Bronchial epithelial cell (primary cell): Measurements from ENCODE around the gene CTNND2. TPM values are rescaled to one million over a fixed set of nuclear protein-coding genes. Genes with fewer than 3 reads are reported as not detected.

ENCODE experiments used
- DNase-seq: peaks from one replicate; pipeline ENCODE4 v3.0.0-alpha.2; 2010; ENCODE audit warnings: low read depth
- FAIRE-seq: peaks from 2 replicates; lab custom pipeline; 2011; peaks lifted over from hg19 to GRCh38; lab: Jason Lieb, UNC
- H3K27me3 ChIP-seq: 2 replicates; pipeline ENCODE4 v1.5.1; 2011; ENCODE audit warnings: low read length; ENCODE audit not compliant: control insufficient read depth, insufficient read depth
- H3K36me3 ChIP-seq: 2 replicates; pipeline ENCODE4 v1.5.1; 2011; ENCODE audit warnings: low read length; ENCODE audit not compliant: control insufficient read depth, insufficient read depth
- H3K4me3 ChIP-seq: 2 replicates; pipeline ENCODE4 v1.5.1; 2011; ENCODE audit warnings: mild to moderate bottlenecking, low read depth, low read length, control low read depth
- CTCF ChIP-seq: IDR thresholded peaks from 2 replicates; pipeline ENCODE4 v1.5.1; 2011; ENCODE audit warnings: mild to moderate bottlenecking, moderate library complexity, low read length, control low read depth, inconsistent platforms; ENCODE audit not compliant: insufficient read depth, severe bottlenecking
- total RNA-seq: library from RNA; depleted of rRNA; stranded (reverse); fragments of >200 nt; gene quantifications from 2 replicates; pipeline ENCODE4 v1.2.1, GENCODE V29; 2014

Gene CTNND2
- total RNA-seq, 1 donor from 2014 or later, result not detected

- DNase-seq, result no peak
- TF ChIP-seq CTCF, result no peak
- Histone ChIP-seq H3K27me3 (no peaks in the 10 kb centered on the region), H3K36me3 (no peaks in the 10 kb centered on the region), H3K4me3 (no peak overlapping the region)
- FAIRE-seq, result no peak
Observed at GRCh38 chr5:10990634-10991033, 913.6 kb downstream of the CTNND2 start.

- no peak for DNase-seq
- no peaks in the 10 kb centered on the region for H3K36me3 ChIP-seq
- no peak for FAIRE-seq
- no peak overlapping the region for H3K4me3 ChIP-seq
- no peaks in the 10 kb centered on the region for H3K27me3 ChIP-seq
- TF ChIP-seq CTCF, result no peak
Observed at GRCh38 chr5:10989577-10990263, 914.5 kb downstream of the CTNND2 start.

- FAIRE-seq, result no peak
- TF ChIP-seq CTCF, result no peak
Observed at GRCh38 chr5:10988622-10989021, 915.6 kb downstream of the CTNND2 start.

GRCh38 chr5:10987925-10988504 is 916.2 kb downstream of the CTNND2 start:
- FAIRE-seq (no peak), DNase-seq (peak; percentile 3)
- Histone ChIP-seq H3K4me3 (no peak overlapping the region), H3K36me3 (no peaks in the 10 kb centered on the region), H3K27me3 (no peaks in the 10 kb centered on the region)
- peak; percentile 71 for TF ChIP-seq CTCF

More at GRCh38 chr5:10988622-10989021, 915.6 kb downstream of the CTNND2 start:
- Histone ChIP-seq H3K27me3 (no peaks in the 10 kb centered on the region), H3K36me3 (no peaks in the 10 kb centered on the region), H3K4me3 (no peak overlapping the region)
- no peak for DNase-seq

- FAIRE-seq, result no peak
Observed at GRCh38 chr5:10987276-10987924, 916.8 kb downstream of the CTNND2 start.

More at GRCh38 chr5:10987276-10987924, 916.8 kb downstream of the CTNND2 start:
- no peak for DNase-seq
- TF ChIP-seq CTCF, result no peak
- Histone ChIP-seq H3K4me3 (no peak overlapping the region), H3K36me3 (no peaks in the 10 kb centered on the region), H3K27me3 (no peaks in the 10 kb centered on the region)
